Measurements from ENCODE around the gene CDK15.

CDK15 gene

GRCh38 chr2:201820383-201821007 is 14.2 kb downstream of the CDK15 start:
- TF ChIP-seq CTBP1 (IDR thresholded peaks at IDR 0.05; ENCODE audit: borderline replicate concordance) (no peak), ELF4 (IDR thresholded peaks at IDR 0.05) (no peak), FOXK2 (IDR thresholded peaks at IDR 0.05) (no peak), TARDBP (IDR thresholded peaks at IDR 0.05) (no peak), FOXA1 (IDR thresholded peaks at IDR 0.05) (no peak), ARNT (IDR thresholded peaks at IDR 0.05) (no peak), SP1 (IDR thresholded peaks at IDR 0.05) (no peak), LEF1 (IDR thresholded peaks at IDR 0.05; ENCODE audit: borderline replicate concordance) (no peak), ZNF384 (IDR thresholded peaks at IDR 0.05) (no peak)
- ChIA-PET POLR2A (interaction anchor here (1.4 kb wide), 1 partner anchor 39 kb away, joined by 3 read pairs; the partner anchor contains the start of gene ALS2), CTCF (no interaction called here)
- no peak for DNase-seq (ENCODE audit: extremely low spot score)

DNA sequence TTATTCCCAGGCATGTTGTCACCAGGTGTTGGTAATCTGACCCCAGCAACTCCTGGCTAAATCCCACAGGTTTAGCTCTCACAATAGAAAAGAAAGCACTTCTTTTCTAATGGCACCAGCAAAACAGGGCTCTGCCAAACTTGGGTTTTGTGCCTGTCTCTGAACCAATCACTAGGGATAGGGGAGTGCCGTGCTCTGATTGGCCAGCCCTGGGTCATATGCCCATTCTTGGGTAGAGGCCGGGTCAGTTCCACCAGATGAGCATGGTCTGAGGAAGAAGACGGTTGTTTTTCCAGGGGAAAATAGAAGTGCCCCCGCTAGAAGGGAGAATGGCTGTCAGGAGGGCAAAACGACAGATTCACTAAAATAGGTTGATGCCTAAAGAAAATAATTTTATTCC is 14.7 kb downstream of the CDK15 start:
- ChIA-PET POLR2A (interaction anchor here (1.4 kb wide), 1 partner anchor 40 kb away, joined by 3 read pairs; the partner anchor contains the start of gene ALS2), CTCF (no interaction called here)
- no peak for TF ChIP-seq ARNT (IDR thresholded peaks at IDR 0.05)
- TF ChIP-seq LEF1 (IDR thresholded peaks at IDR 0.05; ENCODE audit: borderline replicate concordance), result no peak
- no peak for TF ChIP-seq L3MBTL2 (conservative IDR thresholded peaks at IDR 0.05)
- DNase-seq (ENCODE audit: extremely low spot score), result no peak

DNA sequence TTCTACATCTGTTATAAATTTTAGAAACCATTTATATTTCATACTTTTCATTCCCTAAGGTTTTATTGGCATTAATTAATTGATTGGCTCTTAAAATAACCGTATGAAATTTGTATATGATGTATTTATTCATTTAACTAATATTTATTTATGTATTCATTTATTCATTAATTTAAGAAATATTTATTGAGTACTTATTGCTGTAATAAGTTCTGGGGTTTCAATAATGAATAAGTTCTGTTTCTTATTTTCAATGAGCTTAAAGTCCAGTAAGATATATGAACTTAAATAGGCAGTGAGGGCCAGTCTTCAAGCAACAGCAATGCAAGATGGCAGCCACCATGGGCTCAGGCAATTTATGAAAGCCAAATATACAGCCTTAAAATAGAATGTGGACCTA is 17.9 kb downstream of the CDK15 start:
- POLR2A ChIA-PET, result no interaction called here
- CTCF ChIA-PET, result no interaction called here
- TF ChIP-seq SP1 (IDR thresholded peaks at IDR 0.05) (no peak), ELF4 (IDR thresholded peaks at IDR 0.05) (no peak), FOXM1 (IDR thresholded peaks at IDR 0.05; ENCODE audit: borderline replicate concordance) (no peak), ARNT (IDR thresholded peaks at IDR 0.05) (no peak)
- no peak for DNase-seq (ENCODE audit: extremely low spot score)

- CTCF ChIA-PET, result no interaction called here
- POLR2A ChIA-PET, result no interaction called here
- TF ChIP-seq L3MBTL2 (conservative IDR thresholded peaks at IDR 0.05) (no peak), NFRKB (IDR thresholded peaks at IDR 0.05) (no peak), LEF1 (IDR thresholded peaks at IDR 0.05; ENCODE audit: borderline replicate concordance) (no peak), FOXM1 (IDR thresholded peaks at IDR 0.05; ENCODE audit: borderline replicate concordance) (no peak), FOXK2 (IDR thresholded peaks at IDR 0.05) (no peak), CTBP1 (IDR thresholded peaks at IDR 0.05; ENCODE audit: borderline replicate concordance) (no peak), PKNOX1 (IDR thresholded peaks at IDR 0.05) (no peak), ELF4 (IDR thresholded peaks at IDR 0.05) (no peak), SP1 (IDR thresholded peaks at IDR 0.05) (no peak), SUZ12 (IDR thresholded peaks at IDR 0.05) (no peak), FOXA1 (IDR thresholded peaks at IDR 0.05) (no peak)
- DNase-seq (ENCODE audit: extremely low spot score), result no peak
These were observed 21.3 kb downstream of the CDK15 start for GRCh38 chr2:201827621-201828020.

- POLR2A ChIA-PET, result no interaction called here
- no peak for DNase-seq (ENCODE audit: extremely low spot score)
- TF ChIP-seq ARNT (IDR thresholded peaks at IDR 0.05), result no peak
- no peak for TF ChIP-seq SP1 (IDR thresholded peaks at IDR 0.05)
- CTCF ChIA-PET, result interaction anchor here (0.7 kb wide), 1 partner anchor 337 kb away, joined by 3 read pairs; no protein-coding TSS in a partner anchor
These were observed 21.9 kb downstream of the CDK15 start for GRCh38 chr2:201828220-201828619.

DNA sequence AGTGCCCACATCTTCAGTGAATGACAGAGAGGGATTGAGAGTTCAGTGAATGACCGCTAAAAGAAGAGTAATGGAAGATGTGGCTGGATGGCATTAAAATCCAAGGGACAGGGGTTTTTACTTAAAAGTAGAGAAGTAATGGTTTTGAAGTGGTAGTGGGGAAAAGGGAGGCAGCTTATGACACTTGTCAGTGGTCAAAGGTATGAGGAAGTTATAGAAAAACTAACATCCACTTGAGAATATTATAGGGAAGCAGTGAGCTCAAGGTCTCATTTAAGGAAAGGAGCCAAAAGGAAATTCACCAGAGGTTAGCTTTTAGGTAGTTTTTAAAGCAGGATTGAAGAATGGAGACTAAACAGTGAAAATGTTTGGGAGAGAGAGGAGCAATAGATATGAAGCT is 24.3 kb downstream of the CDK15 start:
- ChIA-PET CTCF (no interaction called here), POLR2A (no interaction called here)
- no peak for TF ChIP-seq TARDBP (IDR thresholded peaks at IDR 0.05)
- DNase-seq (ENCODE audit: extremely low spot score), result no peak

DNA sequence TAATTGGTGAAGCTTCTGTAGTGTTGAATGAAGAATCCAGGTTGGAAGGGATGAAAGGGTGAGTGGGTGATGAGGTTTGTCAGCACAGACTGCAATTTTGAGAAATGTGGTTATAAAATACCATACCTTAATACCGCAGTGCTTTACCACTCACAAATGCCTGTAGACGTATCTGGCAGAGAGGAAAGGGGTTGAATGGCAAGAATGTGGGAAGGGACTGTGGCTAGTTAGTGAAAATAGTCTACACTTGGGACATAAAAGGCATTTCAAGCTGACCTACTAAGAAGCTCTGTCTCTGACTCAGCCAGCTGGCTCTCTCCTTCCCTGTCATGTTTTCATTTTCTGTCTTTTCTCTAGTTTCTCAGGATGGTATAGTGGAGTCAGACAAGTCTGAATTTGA is 25.1 kb downstream of the CDK15 start:
- POLR2A ChIA-PET, result no interaction called here
- CTCF ChIA-PET, result no interaction called here
- no peak for DNase-seq (ENCODE audit: extremely low spot score)
- TF ChIP-seq PKNOX1 (IDR thresholded peaks at IDR 0.05) (no peak), CTBP1 (IDR thresholded peaks at IDR 0.05; ENCODE audit: borderline replicate concordance) (no peak), ARNT (IDR thresholded peaks at IDR 0.05) (no peak), SUZ12 (IDR thresholded peaks at IDR 0.05) (no peak), FOXM1 (IDR thresholded peaks at IDR 0.05; ENCODE audit: borderline replicate concordance) (no peak), ZNF384 (IDR thresholded peaks at IDR 0.05) (no peak), TARDBP (IDR thresholded peaks at IDR 0.05) (no peak)

DNA sequence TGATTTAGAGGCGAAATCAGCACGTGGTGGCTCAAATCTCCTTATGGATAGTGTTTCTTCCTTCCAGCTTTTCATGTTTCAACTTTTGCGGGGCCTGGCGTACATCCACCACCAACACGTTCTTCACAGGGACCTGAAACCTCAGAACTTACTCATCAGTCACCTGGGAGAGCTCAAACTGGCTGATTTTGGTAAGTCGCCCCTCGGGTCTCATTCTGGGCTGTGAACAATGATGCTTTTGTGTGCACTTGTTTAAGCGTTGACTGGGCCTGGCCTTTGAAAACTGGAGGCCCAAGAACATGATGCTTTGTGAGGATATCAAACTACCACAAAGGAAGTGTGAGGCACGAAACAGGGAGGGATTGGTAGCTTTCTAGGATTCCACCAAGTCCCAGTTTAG is 27.4 kb downstream of the CDK15 start:
- CTCF ChIA-PET, result no interaction called here
- POLR2A ChIA-PET, result no interaction called here
- TF ChIP-seq CTBP1 (IDR thresholded peaks at IDR 0.05; ENCODE audit: borderline replicate concordance) (no peak), L3MBTL2 (conservative IDR thresholded peaks at IDR 0.05) (no peak), NFRKB (IDR thresholded peaks at IDR 0.05) (no peak), HDGF (IDR thresholded peaks at IDR 0.05; ENCODE audit: borderline replicate concordance) (no peak), ZNF384 (IDR thresholded peaks at IDR 0.05) (no peak), PKNOX1 (IDR thresholded peaks at IDR 0.05) (no peak)
- no peak for DNase-seq (ENCODE audit: extremely low spot score)
